ENCODE data around the gene INCENP. TPM values are rescaled to one million over a fixed set of nuclear protein-coding genes. Genes with fewer than 3 reads are reported as not detected.

Gene INCENP
- total and polyA plus RNA-seq, 4 donors = 2.4 to 34.4 (median 4.7) TPM

- no peaks in the 10 kb centered on the region for H3K4me1 ChIP-seq (ENCODE audit: control insufficient read depth in 4 of 4, insufficient read depth in 4 of 4, low read length in 3 of 4)
- H3K36me3 ChIP-seq (ENCODE audit: control insufficient read depth in 4 of 4, insufficient read depth in 3 of 4, low read depth in 1 of 4, low read length in 3 of 4) = no peaks in the 10 kb centered on the region
- WGBS = 75% methylated on average over 8 of the region's 8 CpGs
- H3K9ac ChIP-seq (ENCODE audit: low read depth in 1 of 2, low read length in 2 of 2) = no peak overlapping the region
- no peaks in the 10 kb centered on the region for H3K9me3 ChIP-seq (ENCODE audit: control insufficient read depth in 4 of 4, low read length in 3 of 4)
- no peak overlapping the region for H3K4me3 ChIP-seq (ENCODE audit: low read depth in 1 of 3, low read length in 3 of 3)
- peaks cover 0 to 2% (median 0%) of the 10 kb centered on the region in 4 donors for H3K27me3 ChIP-seq (ENCODE audit: control insufficient read depth in 4 of 4, insufficient read depth in 4 of 4, low read length in 3 of 4)
- DNase-seq (ENCODE audit: low spot score) = no peak
- TF ChIP-seq YY1 (IDR thresholded peaks at IDR 0.05) = no peak
- TF ChIP-seq HNF4A (conservative IDR thresholded peaks at IDR 0.05) = no peak
- no peak for TF ChIP-seq FOXA1 (IDR thresholded peaks at IDR 0.05)
- TF ChIP-seq CTCF (IDR thresholded peaks at IDR 0.05; ENCODE audit: low read depth, low read length, missing input control) = no peak
- no peak for TF ChIP-seq ATF3 (IDR thresholded peaks at IDR 0.05)
- no peak for TF ChIP-seq SP1 (IDR thresholded peaks at IDR 0.05)
- TF ChIP-seq RAD21 (IDR thresholded peaks at IDR 0.05) = no peak
- no peak for TF ChIP-seq EGR1 (IDR thresholded peaks at IDR 0.05; ENCODE audit: low read depth in 2 of 2)
- no peak for TF ChIP-seq NR2F2 (IDR thresholded peaks at IDR 0.05)
- TF ChIP-seq TAF1 (conservative IDR thresholded peaks at IDR 0.05) = no peak
- TF ChIP-seq JUND (IDR thresholded peaks at IDR 0.05) = no peak
- no peak for TF ChIP-seq FOXA2 (IDR thresholded peaks at IDR 0.05)
- TF ChIP-seq ZBTB33 (IDR thresholded peaks at IDR 0.05) = no peak
- no peak for TF ChIP-seq HNF4G (IDR thresholded peaks at IDR 0.05)
- no peak for TF ChIP-seq RXRA (IDR thresholded peaks at IDR 0.05)
- TF ChIP-seq GABPA (IDR thresholded peaks at IDR 0.05 in 1 of 2, conservative IDR thresholded peaks at IDR 0.05 in 1 of 2) = no peak
- no peak for TF ChIP-seq REST (IDR thresholded peaks at IDR 0.05)
- no peak for TF ChIP-seq MAX (IDR thresholded peaks at IDR 0.05)
- H3K27ac ChIP-seq (ENCODE audit: low read depth in 1 of 2, low read length in 2 of 2) = no peak overlapping the region
These were observed 58.5 kb downstream of the INCENP start for GRCh38 chr11:62182147-62182891.
